IMR-90 (cell line): ENCODE results near the gene SIAH3.

Experiments
- CEBPB ChIP-seq: IDR thresholded peaks from 2 replicates; pipeline ENCODE4 v1.6.1; 2012; ENCODE audit warnings: low read depth, low read length, improper control_type of control experiment
- FOS ChIP-seq: fragments of 150-350 bp; IDR thresholded peaks from 2 replicates; pipeline ENCODE4 v1.6.1; 2016; ENCODE audit warnings: low read depth, low read length
- MXI1 ChIP-seq: IDR thresholded peaks from 2 replicates; pipeline ENCODE4 v1.6.1; 2012; ENCODE audit warnings: low read depth, mild to moderate bottlenecking, low read length, moderate library complexity, borderline replicate concordance
- NFE2L2 ChIP-seq: fragments of 150-350 bp; IDR thresholded peaks from 2 replicates; pipeline ENCODE4 v1.6.1; 2016; ENCODE audit warnings: low read depth, mild to moderate bottlenecking, low read length
- POLR2A ChIP-seq: IDR thresholded peaks from 2 replicates; pipeline ENCODE4 v1.6.1; 2012; ENCODE audit warnings: mild to moderate bottlenecking, low read depth, low read length
- RAD21 ChIP-seq: IDR thresholded peaks from 2 replicates; pipeline ENCODE4 v1.6.1; 2012; ENCODE audit warnings: low read length, improper control_type of control experiment
- RFX5 ChIP-seq: IDR thresholded peaks from 2 replicates; pipeline ENCODE4 v1.8.0; 2012; ENCODE audit warnings: low read depth, mild to moderate bottlenecking, low read length, moderate library complexity
- TF ChIP-seq, protein P1 (sequence below): conservative IDR thresholded peaks from 2 replicates; pipeline ENCODE4 v1.5.1; 2012; ENCODE audit warnings: mild to moderate bottlenecking, low read depth, low read length, improper control_type of control experiment
- TF ChIP-seq, protein P2 (sequence below): fragments of 150-350 bp; IDR thresholded peaks from 2 replicates; pipeline ENCODE4 v1.6.1; 2017; ENCODE audit warnings: mild to moderate bottlenecking, antibody characterized with exemption, low read length, low read depth
- TF ChIP-seq, protein P3 (sequence below): fragments of 150-350 bp; IDR thresholded peaks from 2 replicates; pipeline ENCODE4 v1.6.1; 2016; ENCODE audit warnings: low read depth, mild to moderate bottlenecking, low read length, moderate library complexity, borderline replicate concordance

DNA sequence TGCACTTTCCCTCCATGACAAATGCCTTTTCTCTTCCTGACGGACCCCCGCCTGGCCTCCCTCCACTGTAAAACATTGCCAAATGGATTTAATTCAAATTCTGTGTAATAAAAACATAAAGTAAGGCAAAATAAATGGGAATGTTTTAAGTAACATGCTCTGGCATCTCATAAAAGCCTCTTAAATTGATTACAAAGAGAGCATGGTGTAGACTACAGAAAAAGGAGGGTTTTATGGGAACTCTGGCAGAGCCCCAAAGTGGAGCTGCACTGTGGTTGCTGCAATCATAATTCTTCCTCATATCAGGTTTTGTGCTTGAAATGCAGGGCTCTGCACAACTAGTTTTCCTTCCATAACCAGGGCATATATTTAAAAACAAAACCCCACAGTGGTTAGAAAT is 44.3 kb upstream of the SIAH3 start:
- no peak for TF ChIP-seq RAD21
- TF ChIP-seq, protein P1, sequence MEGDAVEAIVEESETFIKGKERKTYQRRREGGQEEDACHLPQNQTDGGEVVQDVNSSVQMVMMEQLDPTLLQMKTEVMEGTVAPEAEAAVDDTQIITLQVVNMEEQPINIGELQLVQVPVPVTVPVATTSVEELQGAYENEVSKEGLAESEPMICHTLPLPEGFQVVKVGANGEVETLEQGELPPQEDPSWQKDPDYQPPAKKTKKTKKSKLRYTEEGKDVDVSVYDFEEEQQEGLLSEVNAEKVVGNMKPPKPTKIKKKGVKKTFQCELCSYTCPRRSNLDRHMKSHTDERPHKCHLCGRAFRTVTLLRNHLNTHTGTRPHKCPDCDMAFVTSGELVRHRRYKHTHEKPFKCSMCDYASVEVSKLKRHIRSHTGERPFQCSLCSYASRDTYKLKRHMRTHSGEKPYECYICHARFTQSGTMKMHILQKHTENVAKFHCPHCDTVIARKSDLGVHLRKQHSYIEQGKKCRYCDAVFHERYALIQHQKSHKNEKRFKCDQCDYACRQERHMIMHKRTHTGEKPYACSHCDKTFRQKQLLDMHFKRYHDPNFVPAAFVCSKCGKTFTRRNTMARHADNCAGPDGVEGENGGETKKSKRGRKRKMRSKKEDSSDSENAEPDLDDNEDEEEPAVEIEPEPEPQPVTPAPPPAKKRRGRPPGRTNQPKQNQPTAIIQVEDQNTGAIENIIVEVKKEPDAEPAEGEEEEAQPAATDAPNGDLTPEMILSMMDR = no peak
- no peak for TF ChIP-seq POLR2A
- TF ChIP-seq NFE2L2 = no peak
- TF ChIP-seq, protein P2, sequence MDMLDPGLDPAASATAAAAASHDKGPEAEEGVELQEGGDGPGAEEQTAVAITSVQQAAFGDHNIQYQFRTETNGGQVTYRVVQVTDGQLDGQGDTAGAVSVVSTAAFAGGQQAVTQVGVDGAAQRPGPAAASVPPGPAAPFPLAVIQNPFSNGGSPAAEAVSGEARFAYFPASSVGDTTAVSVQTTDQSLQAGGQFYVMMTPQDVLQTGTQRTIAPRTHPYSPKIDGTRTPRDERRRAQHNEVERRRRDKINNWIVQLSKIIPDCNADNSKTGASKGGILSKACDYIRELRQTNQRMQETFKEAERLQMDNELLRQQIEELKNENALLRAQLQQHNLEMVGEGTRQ = no peak
- no peak for TF ChIP-seq FOS
- TF ChIP-seq CEBPB = no peak
- TF ChIP-seq, protein P3, sequence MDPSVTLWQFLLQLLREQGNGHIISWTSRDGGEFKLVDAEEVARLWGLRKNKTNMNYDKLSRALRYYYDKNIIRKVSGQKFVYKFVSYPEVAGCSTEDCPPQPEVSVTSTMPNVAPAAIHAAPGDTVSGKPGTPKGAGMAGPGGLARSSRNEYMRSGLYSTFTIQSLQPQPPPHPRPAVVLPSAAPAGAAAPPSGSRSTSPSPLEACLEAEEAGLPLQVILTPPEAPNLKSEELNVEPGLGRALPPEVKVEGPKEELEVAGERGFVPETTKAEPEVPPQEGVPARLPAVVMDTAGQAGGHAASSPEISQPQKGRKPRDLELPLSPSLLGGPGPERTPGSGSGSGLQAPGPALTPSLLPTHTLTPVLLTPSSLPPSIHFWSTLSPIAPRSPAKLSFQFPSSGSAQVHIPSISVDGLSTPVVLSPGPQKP = no peak
- no peak for TF ChIP-seq RFX5
- TF ChIP-seq MXI1 = no peak
